ENCODE measurements around the gene AATF. TPM values are rescaled to one million over a fixed set of nuclear protein-coding genes. Genes with fewer than 3 reads are reported as not detected.

Gene AATF
- total and polyA plus RNA-seq, 4 experiments from 2014 or later, result 52.0 to 89.4 (median 60.8) TPM

DNA sequence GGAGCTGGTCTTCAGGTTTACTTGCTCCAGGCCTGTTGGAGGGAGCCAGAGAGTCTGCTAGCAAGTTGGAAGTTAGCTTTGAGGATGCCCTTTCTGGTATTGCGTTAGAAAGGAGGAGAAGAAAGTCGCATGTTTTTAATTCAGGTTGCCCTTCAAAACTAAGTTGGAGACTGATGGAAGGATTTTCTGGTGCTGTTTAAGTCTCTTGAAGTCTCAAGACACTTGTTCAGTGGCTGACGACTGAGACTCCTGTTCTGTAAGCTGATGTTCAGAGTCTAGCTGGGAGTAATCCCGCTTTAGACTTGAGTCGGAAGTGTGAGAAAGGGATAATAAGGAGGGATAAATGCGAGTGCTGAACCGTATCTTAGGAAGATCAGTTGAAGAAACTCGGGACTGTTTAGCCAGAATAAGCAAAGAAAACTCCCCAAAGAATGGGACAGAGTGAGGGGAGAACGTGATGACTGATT is 740 bp downstream of the AATF start:
- Histone ChIP-seq H3K9me3 (ENCODE audit: control insufficient read depth in 1 of 2, low read length in 2 of 2) (no peaks in the 10 kb centered on the region), H3K4me1 (ENCODE audit: insufficient read depth, low read length) (peaks cover 47% of the 10 kb centered on the region), H3K27ac (ENCODE audit: low read depth, low read length) (peak overlapping the region; percentile 86), H3K36me3 (ENCODE audit: insufficient read depth, low read length) (peaks cover 28% of the 10 kb centered on the region), H3K27me3 (ENCODE audit: insufficient read depth, low read length) (peaks cover 31% of the 10 kb centered on the region), H3K4me3 (ENCODE audit: low read length in 2 of 2) (peak overlapping the region; percentile 68 to 89)
- intact Hi-C loops (cut with micrococcal nuclease), result loop anchor here (2.0 to 10.0 kb wide), 2 partner anchors 227 to 345 kb away; partner anchors contain the start of gene MRM1
- Mint-ChIP-seq H3K36me3 (peaks cover 36 to 48% of the 10 kb centered on the region in 2 donors), H3K4me3 (peak overlapping the region; percentile 87 to 98 (median 97)), H3K27me3 (peaks cover 22 to 25% of the 10 kb centered on the region in 2 donors), H3K4me1 (peaks cover 35 to 67% (median 49%) of the 10 kb centered on the region in 4 donors), H3K27ac (peak overlapping the region; percentile 85 to 98 (median 96)), H3K9me3 (peaks cover 0 to 4% (median 0%) of the 10 kb centered on the region in 8 donors)
- ChIA-PET CTCF (ENCODE audit: partially characterized antibody) (interaction anchor here (1.4 to 1.6 kb wide), 2 partner anchors 12 to 98 kb away, joined by 4 read pairs; partner anchors contain the start of gene LHX1), POLR2A (ENCODE audit: partially characterized antibody) (interaction anchor here (0.7 to 2.1 kb wide), 13 partner anchors 10 to 606 kb away, joined by 3 to 17 read pairs (median 4); partner anchors contain the start of gene LHX1)
- no peak for DNase-seq

GRCh38 chr17:36950027-36950426 is 1.3 kb downstream of the AATF start:
- ChIA-PET POLR2A (ENCODE audit: partially characterized antibody) (interaction anchor here (1.1 to 2.0 kb wide), 4 partner anchors 11 to 22 kb away, joined by 4 to 17 read pairs (median 8); partner anchors contain the start of gene LHX1), CTCF (ENCODE audit: partially characterized antibody) (interaction anchor here (1.6 kb wide), 1 partner anchor 98 kb away, joined by 4 read pairs; no protein-coding TSS in a partner anchor)
- Histone ChIP-seq H3K27ac (ENCODE audit: low read depth, low read length) (peak overlapping the region; percentile 86), H3K4me1 (ENCODE audit: insufficient read depth, low read length) (peaks cover 47% of the 10 kb centered on the region), H3K4me3 (ENCODE audit: low read length in 2 of 2) (peak overlapping the region; percentile 68 to 89), H3K9me3 (ENCODE audit: control insufficient read depth in 1 of 2, low read length in 2 of 2) (no peaks in the 10 kb centered on the region), H3K36me3 (ENCODE audit: insufficient read depth, low read length) (peaks cover 32% of the 10 kb centered on the region), H3K27me3 (ENCODE audit: insufficient read depth, low read length) (peaks cover 26% of the 10 kb centered on the region)
- peaks cover 37 to 69% (median 53%) of the 10 kb centered on the region in 4 donors for H3K4me1 Mint-ChIP-seq
- H3K36me3 Mint-ChIP-seq, result peaks cover 41 to 52% of the 10 kb centered on the region in 2 donors
- intact Hi-C loops (cut with micrococcal nuclease), result no loop called here
- peaks cover 18 to 20% of the 10 kb centered on the region in 2 donors for H3K27me3 Mint-ChIP-seq
- peak overlapping the region in 5 of 7 donors; percentile 85 to 98 (median 96) for H3K27ac Mint-ChIP-seq
- peaks cover 0 to 4% (median 0%) of the 10 kb centered on the region in 8 donors for H3K9me3 Mint-ChIP-seq
- no peak for DNase-seq
- peak overlapping the region; percentile 87 to 98 (median 97) for H3K4me3 Mint-ChIP-seq

DNA sequence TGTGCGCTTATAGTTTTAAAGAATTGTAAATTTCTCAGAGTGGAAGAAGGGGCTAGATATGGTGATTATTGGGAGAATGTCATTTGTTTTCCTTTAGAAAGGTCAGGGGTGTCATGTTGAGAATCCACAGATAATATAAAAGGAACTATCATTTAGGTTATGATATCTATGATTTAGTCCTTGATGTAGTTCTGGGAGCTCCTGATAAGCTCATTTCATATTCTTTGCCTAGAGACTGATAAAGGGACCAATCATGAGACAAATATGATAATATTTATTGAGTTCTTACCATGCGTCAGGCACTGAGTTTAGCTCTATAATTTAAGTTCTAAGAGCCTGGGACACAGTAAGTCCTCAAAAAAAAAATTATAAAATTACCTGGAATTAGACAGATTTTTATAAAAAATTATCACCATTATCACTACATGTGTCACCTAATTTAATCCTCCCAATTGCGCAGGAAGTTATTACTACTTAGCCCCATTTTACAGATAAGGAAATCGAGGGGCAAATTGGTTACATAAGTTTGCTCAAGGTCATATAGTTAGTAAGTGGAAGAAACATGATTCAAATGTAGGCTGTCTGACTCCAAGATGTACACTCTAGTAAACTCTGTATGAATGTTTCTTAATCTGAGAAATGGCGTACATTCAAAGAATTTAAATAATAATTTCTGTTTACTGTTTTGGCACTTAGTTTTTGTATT is 2.5 kb downstream of the AATF start:
- no peak overlapping the region for H3K27ac ChIP-seq (ENCODE audit: low read depth, low read length)
- peaks cover 47% of the 10 kb centered on the region for H3K4me1 ChIP-seq (ENCODE audit: insufficient read depth, low read length)
- peaks cover 14% of the 10 kb centered on the region for H3K27me3 ChIP-seq (ENCODE audit: insufficient read depth, low read length)
- no peak overlapping the region for H3K4me3 ChIP-seq (ENCODE audit: low read length in 2 of 2)
- H3K36me3 Mint-ChIP-seq, result peaks cover 53 to 62% of the 10 kb centered on the region in 2 donors
- no peaks in the 10 kb centered on the region for H3K9me3 ChIP-seq (ENCODE audit: control insufficient read depth in 1 of 2, low read length in 2 of 2)
- H3K27ac Mint-ChIP-seq, result peak overlapping the region in 1 of 7 donors; percentile 57
- peaks cover 39 to 69% (median 54%) of the 10 kb centered on the region in 4 donors for H3K4me1 Mint-ChIP-seq
- peaks cover 42% of the 10 kb centered on the region for H3K36me3 ChIP-seq (ENCODE audit: insufficient read depth, low read length)
- H3K4me3 Mint-ChIP-seq, result peak overlapping the region; percentile 14 to 98 (median 44)
- intact Hi-C loops (cut with micrococcal nuclease), result no loop called here
- H3K27me3 Mint-ChIP-seq, result peaks cover 10 to 12% of the 10 kb centered on the region in 2 donors
- H3K9me3 Mint-ChIP-seq, result peaks cover 0 to 4% (median 0%) of the 10 kb centered on the region in 8 donors
- ChIA-PET POLR2A (ENCODE audit: partially characterized antibody) (no interaction called here), CTCF (ENCODE audit: partially characterized antibody) (no interaction called here)
- no peak for DNase-seq

GRCh38 chr17:36971508-36971907 is 22.8 kb downstream of the AATF start:
- DNase-seq, result no peak
- peaks cover 42% of the 10 kb centered on the region for H3K4me1 ChIP-seq (ENCODE audit: insufficient read depth, low read length)
- no peak overlapping the region for H3K4me3 ChIP-seq (ENCODE audit: low read length in 2 of 2)
- H3K27ac Mint-ChIP-seq, result no peak overlapping the region
- H3K4me3 Mint-ChIP-seq, result no peak overlapping the region
- H3K9me3 Mint-ChIP-seq, result no peaks in the 10 kb centered on the region
- H3K27me3 Mint-ChIP-seq, result no peaks in the 10 kb centered on the region
- no peaks in the 10 kb centered on the region for H3K9me3 ChIP-seq (ENCODE audit: control insufficient read depth in 1 of 2, low read length in 2 of 2)
- H3K36me3 ChIP-seq (ENCODE audit: insufficient read depth, low read length), result no peaks in the 10 kb centered on the region
- peaks cover 32 to 44% of the 10 kb centered on the region in 2 donors for H3K36me3 Mint-ChIP-seq
- no peaks in the 10 kb centered on the region for H3K27me3 ChIP-seq (ENCODE audit: insufficient read depth, low read length)
- POLR2A ChIA-PET (ENCODE audit: partially characterized antibody), result interaction anchor here (0.6 to 2.2 kb wide), 2 partner anchors 8 to 22 kb away, joined by 3 to 4 read pairs; no protein-coding TSS in a partner anchor
- intact Hi-C loops (cut with micrococcal nuclease), result no loop called here
- no peak overlapping the region for H3K27ac ChIP-seq (ENCODE audit: low read depth, low read length)
- peaks cover 47 to 80% (median 64%) of the 10 kb centered on the region in 4 donors for H3K4me1 Mint-ChIP-seq
- CTCF ChIA-PET (ENCODE audit: partially characterized antibody), result no interaction called here

- CTCF ChIA-PET (ENCODE audit: partially characterized antibody), result no interaction called here
- intact Hi-C loops (cut with micrococcal nuclease), result no loop called here
- H3K4me1 Mint-ChIP-seq, result peaks cover 47 to 80% (median 63%) of the 10 kb centered on the region in 4 donors
Observed at GRCh38 chr17:36972186-36972700, 23.5 kb downstream of the AATF start.

DNA sequence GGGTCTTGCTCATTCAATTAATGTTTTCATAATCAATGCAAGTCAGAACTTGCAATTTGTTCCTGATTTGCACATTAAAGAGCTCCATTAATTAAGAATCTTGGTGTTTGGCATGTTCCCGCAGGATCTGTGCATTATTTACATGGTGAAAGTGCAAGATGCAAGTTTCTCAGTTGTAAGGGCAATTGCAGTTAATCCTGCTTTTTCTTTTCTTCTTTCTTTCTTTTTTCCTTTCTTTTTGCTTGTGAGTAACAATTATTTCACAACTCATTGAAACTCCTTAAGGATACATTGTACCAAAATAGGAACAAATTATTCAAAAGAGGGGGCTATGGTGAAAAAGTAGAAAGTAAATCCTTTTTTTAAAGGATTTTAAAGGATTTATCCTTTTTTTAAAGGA is 24.2 kb downstream of the AATF start:
- H3K27ac Mint-ChIP-seq, result no peak overlapping the region
- Histone ChIP-seq H3K36me3 (ENCODE audit: insufficient read depth, low read length) (no peaks in the 10 kb centered on the region), H3K27ac (ENCODE audit: low read depth, low read length) (no peak overlapping the region), H3K4me3 (ENCODE audit: low read length in 2 of 2) (no peak overlapping the region), H3K4me1 (ENCODE audit: insufficient read depth, low read length) (peaks cover 42% of the 10 kb centered on the region), H3K9me3 (ENCODE audit: control insufficient read depth in 1 of 2, low read length in 2 of 2) (no peaks in the 10 kb centered on the region), H3K27me3 (ENCODE audit: insufficient read depth, low read length) (no peaks in the 10 kb centered on the region)
- H3K9me3 Mint-ChIP-seq, result no peaks in the 10 kb centered on the region
- CTCF ChIA-PET (ENCODE audit: partially characterized antibody), result no interaction called here
- no peaks in the 10 kb centered on the region for H3K27me3 Mint-ChIP-seq
- H3K4me3 Mint-ChIP-seq, result no peak overlapping the region
- POLR2A ChIA-PET (ENCODE audit: partially characterized antibody), result interaction anchor here (2.2 kb wide), 1 partner anchor 24 kb away, joined by 4 read pairs; no protein-coding TSS in a partner anchor
- intact Hi-C loops (cut with micrococcal nuclease), result no loop called here
- peaks cover 42 to 79% (median 58%) of the 10 kb centered on the region in 4 donors for H3K4me1 Mint-ChIP-seq
- peaks cover 19 to 42% of the 10 kb centered on the region in 2 donors for H3K36me3 Mint-ChIP-seq
- no peak for DNase-seq

More at GRCh38 chr17:36972186-36972700, 23.5 kb downstream of the AATF start:
- no peak for DNase-seq
- H3K27ac ChIP-seq (ENCODE audit: low read depth, low read length), result no peak overlapping the region
- H3K27me3 ChIP-seq (ENCODE audit: insufficient read depth, low read length), result no peaks in the 10 kb centered on the region
- Mint-ChIP-seq H3K9me3 (no peaks in the 10 kb centered on the region), H3K36me3 (peaks cover 25 to 44% of the 10 kb centered on the region in 2 donors), H3K4me3 (no peak overlapping the region), H3K27ac (no peak overlapping the region), H3K27me3 (no peaks in the 10 kb centered on the region)
- POLR2A ChIA-PET (ENCODE audit: partially characterized antibody), result interaction anchor here (2.2 kb wide), 1 partner anchor 23 kb away, joined by 4 read pairs; no protein-coding TSS in a partner anchor
- no peaks in the 10 kb centered on the region for H3K9me3 ChIP-seq (ENCODE audit: control insufficient read depth in 1 of 2, low read length in 2 of 2)
- no peaks in the 10 kb centered on the region for H3K36me3 ChIP-seq (ENCODE audit: insufficient read depth, low read length)
- peaks cover 42% of the 10 kb centered on the region for H3K4me1 ChIP-seq (ENCODE audit: insufficient read depth, low read length)
- no peak overlapping the region for H3K4me3 ChIP-seq (ENCODE audit: low read length in 2 of 2)

Data from CD4-positive, alpha-beta memory T cell (primary cell).